Activated T-helper 17 cell treated with anti-CD3 and anti-CD28 coated beads, Interleukin-2, amount 50 U/mL, for 72 hours (primary cell): Measurements from ENCODE around the gene BBS4. TPM values are rescaled to one million over a fixed set of nuclear protein-coding genes. Genes with fewer than 3 reads are reported as not detected.

Experiments used
- ATAC-seq: fragments of 150-1000 bp; cut with Tn5 transposase; replicated peaks from 2 replicates; pipeline ENCODE4 v1.10.0; 2021; ENCODE audit warnings: mild to moderate bottlenecking, moderate library complexity
- H3K27ac Mint-ChIP-seq: one replicate; pipeline ENCODE4 v1.8.0; 2022; ENCODE audit warnings: mixed read lengths
- H3K27me3 Mint-ChIP-seq: one replicate; pipeline ENCODE4 v1.8.0; 2022; ENCODE audit warnings: mixed read lengths
- H3K36me3 Mint-ChIP-seq: one replicate; pipeline ENCODE4 v1.8.0; 2022; ENCODE audit warnings: low read depth, mild to moderate bottlenecking, mixed read lengths
- H3K4me1 Mint-ChIP-seq: one replicate; pipeline ENCODE4 v1.8.0; 2022; ENCODE audit warnings: mixed read lengths
- H3K4me3 Mint-ChIP-seq: one replicate; pipeline ENCODE4 v1.8.0; 2022; ENCODE audit warnings: mild to moderate bottlenecking, mixed read lengths
- H3K9me3 Mint-ChIP-seq: one replicate; pipeline ENCODE4 v1.8.0; 2022; ENCODE audit warnings: mixed read lengths
- total RNA-seq, 2 donors: library from RNA; stranded (reverse); gene quantifications; one replicate each; pipeline ENCODE4 v1.2.3, GENCODE V29; 2022

The BBS4 gene
- total RNA-seq, 2 donors from 2014 or later, result 13.5 to 17.0 TPM

DNA sequence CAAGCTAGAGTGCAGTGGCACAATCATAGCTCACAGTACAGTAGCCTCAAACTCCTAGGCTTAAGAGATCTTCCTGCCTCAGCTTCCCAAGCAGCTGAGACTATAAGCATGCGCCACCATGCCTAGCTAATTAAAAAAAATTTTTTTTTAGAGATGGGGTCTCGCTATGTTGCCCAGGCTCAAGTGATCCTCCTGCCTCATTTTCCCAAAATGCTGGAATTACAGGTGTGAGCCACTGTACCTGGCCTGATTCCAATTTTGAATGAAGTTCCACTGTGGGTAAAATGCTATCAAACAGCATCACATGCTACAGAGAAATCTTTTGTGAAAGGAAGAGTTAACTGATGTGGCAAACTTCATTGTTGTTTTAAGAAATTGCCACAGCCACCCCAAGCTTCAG lies 80.0 kb downstream of the BBS4 start:
- H3K27me3 Mint-ChIP-seq, result no peaks in the 10 kb centered on the region
- peaks cover 100% of the 10 kb centered on the region for H3K36me3 Mint-ChIP-seq
- H3K27ac Mint-ChIP-seq, result no peak overlapping the region
- no peaks in the 10 kb centered on the region for H3K9me3 Mint-ChIP-seq
- no peak for ATAC-seq
- peaks cover 13% of the 10 kb centered on the region for H3K4me1 Mint-ChIP-seq
- H3K4me3 Mint-ChIP-seq, result no peak overlapping the region

GRCh38 chr15:72766780-72767179 lies 80.8 kb downstream of the BBS4 start:
- H3K27me3 Mint-ChIP-seq, result no peaks in the 10 kb centered on the region
- no peaks in the 10 kb centered on the region for H3K9me3 Mint-ChIP-seq
- H3K4me1 Mint-ChIP-seq, result peaks cover 18% of the 10 kb centered on the region
- H3K36me3 Mint-ChIP-seq, result peaks cover 98% of the 10 kb centered on the region
- no peak overlapping the region for H3K27ac Mint-ChIP-seq
- H3K4me3 Mint-ChIP-seq, result no peak overlapping the region
- ATAC-seq, result no peak

DNA sequence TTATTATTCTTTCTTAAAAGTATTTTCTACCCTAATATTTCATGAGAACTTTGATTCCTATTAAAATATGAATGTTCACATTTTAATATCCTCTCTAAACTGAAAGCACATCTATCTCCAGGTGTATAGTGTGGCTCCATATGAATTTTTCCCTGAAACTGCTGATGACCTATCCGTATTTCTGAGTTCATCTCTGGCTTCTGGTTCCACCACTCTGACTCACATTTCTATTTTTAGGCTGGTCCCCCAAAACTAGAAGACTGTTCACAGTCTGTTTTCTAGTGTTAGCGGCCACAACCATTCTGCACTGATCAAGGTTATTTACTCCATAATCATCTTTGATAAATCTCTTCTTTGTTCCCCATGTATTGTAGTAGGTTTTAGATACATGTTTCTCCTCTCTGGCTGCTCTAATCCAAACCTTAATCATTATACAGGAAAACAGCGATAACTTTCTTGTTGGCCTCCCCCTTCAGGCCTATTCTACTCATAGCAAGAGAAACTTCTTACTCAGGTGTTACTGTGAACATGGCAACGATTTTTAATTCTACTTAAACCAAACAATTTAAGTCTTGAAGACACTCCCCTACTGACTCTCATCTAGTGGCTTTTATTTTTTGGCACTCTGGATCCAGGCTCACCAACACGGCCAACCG lies 84.8 kb downstream of the BBS4 start:
- no peaks in the 10 kb centered on the region for H3K9me3 Mint-ChIP-seq
- peak overlapping the region; percentile 73 for H3K27ac Mint-ChIP-seq
- H3K4me3 Mint-ChIP-seq, result peak overlapping the region; percentile 6
- ATAC-seq, result peak; percentile 92
- H3K36me3 Mint-ChIP-seq, result peaks cover 98% of the 10 kb centered on the region
- no peaks in the 10 kb centered on the region for H3K27me3 Mint-ChIP-seq
- peaks cover 33% of the 10 kb centered on the region for H3K4me1 Mint-ChIP-seq

- no peaks in the 10 kb centered on the region for H3K27me3 Mint-ChIP-seq
- no peak for ATAC-seq
- H3K4me1 Mint-ChIP-seq, result peaks cover 38% of the 10 kb centered on the region
- peak overlapping the region; percentile 73 for H3K27ac Mint-ChIP-seq
- H3K36me3 Mint-ChIP-seq, result peaks cover 98% of the 10 kb centered on the region
- peak overlapping the region; percentile 6 for H3K4me3 Mint-ChIP-seq
- no peaks in the 10 kb centered on the region for H3K9me3 Mint-ChIP-seq
Observed at GRCh38 chr15:72771329-72771725, 85.3 kb downstream of the BBS4 start.

GRCh38 chr15:72774696-72775383 lies 88.8 kb downstream of the BBS4 start:
- no peak for ATAC-seq
- Mint-ChIP-seq H3K4me1 (peaks cover 47% of the 10 kb centered on the region), H3K27me3 (no peaks in the 10 kb centered on the region), H3K9me3 (no peaks in the 10 kb centered on the region), H3K27ac (peak overlapping the region; percentile 53), H3K4me3 (peak overlapping the region; percentile 9), H3K36me3 (peaks cover 98% of the 10 kb centered on the region)

GRCh38 chr15:72778796-72779195 lies 92.8 kb downstream of the BBS4 start:
- H3K4me3 Mint-ChIP-seq, result no peak overlapping the region
- ATAC-seq, result no peak
- H3K9me3 Mint-ChIP-seq, result no peaks in the 10 kb centered on the region
- peaks cover 94% of the 10 kb centered on the region for H3K36me3 Mint-ChIP-seq
- H3K27me3 Mint-ChIP-seq, result no peaks in the 10 kb centered on the region
- H3K4me1 Mint-ChIP-seq, result peaks cover 43% of the 10 kb centered on the region
- H3K27ac Mint-ChIP-seq, result no peak overlapping the region

DNA sequence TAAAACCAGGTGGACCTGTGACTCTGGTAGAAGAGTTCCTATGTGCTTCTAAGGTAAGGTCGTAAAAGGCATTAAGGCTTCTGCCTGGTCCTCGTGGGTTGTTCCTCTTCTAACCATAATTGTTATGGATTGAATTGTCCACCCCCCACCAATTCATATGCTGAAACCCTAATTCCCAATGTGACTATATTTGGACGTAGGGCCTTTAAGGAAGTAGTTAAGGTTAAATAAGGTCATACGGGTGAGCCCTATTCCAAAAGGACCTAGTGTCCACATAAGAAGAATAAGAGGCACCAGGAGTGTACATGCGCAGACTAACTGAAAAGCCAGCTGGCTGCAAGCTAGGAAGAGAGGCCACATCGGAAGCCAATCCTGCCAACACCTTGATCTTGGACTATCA lies 95.6 kb downstream of the BBS4 start:
- Mint-ChIP-seq H3K36me3 (peaks cover 71% of the 10 kb centered on the region), H3K4me1 (peaks cover 41% of the 10 kb centered on the region), H3K27me3 (no peaks in the 10 kb centered on the region), H3K9me3 (no peaks in the 10 kb centered on the region), H3K27ac (peak overlapping the region; percentile 94), H3K4me3 (peak overlapping the region; percentile 82)
- no peak for ATAC-seq

DNA sequence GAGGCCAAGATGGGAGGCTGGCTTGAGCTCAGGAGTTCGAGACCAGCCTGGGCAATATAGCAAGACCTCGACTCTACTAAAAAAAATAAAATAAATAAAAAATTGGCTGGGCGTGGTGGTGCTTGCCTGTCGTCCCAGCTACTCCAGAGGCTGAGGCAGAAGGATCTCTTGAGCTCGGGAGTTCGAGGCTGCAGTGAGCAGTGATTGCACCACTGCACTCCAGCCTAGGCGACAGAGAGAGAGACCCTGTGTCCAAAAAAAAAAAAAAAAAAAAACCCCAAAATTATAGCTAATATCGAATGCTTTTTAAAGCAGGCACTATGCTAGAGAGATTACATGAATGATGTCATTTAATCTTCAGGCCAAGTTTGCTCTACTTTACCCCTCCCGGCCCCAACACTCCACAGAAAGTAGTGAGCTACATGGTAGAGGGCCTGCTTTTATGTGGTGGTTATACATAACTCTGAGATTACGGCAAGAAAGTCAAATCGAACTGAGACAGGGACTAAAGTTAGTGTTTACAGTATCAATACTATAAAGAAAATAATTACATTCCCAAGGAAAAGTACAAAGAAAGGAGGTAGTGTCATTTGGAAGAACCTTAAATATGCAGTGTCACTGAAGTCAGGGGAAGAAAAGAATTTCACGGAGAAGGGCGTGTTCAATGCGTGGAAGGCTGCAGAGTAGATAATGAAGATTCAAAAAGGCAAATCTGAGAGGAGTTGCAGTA lies 96.4 kb downstream of the BBS4 start:
- Mint-ChIP-seq H3K4me1 (peaks cover 48% of the 10 kb centered on the region), H3K4me3 (peak overlapping the region; percentile 82), H3K36me3 (peaks cover 63% of the 10 kb centered on the region), H3K9me3 (no peaks in the 10 kb centered on the region), H3K27ac (peak overlapping the region; percentile 94), H3K27me3 (no peaks in the 10 kb centered on the region)
- no peak for ATAC-seq

- Mint-ChIP-seq H3K4me1 (peaks cover 51% of the 10 kb centered on the region), H3K9me3 (no peaks in the 10 kb centered on the region), H3K27me3 (no peaks in the 10 kb centered on the region), H3K27ac (peak overlapping the region; percentile 94), H3K36me3 (peaks cover 56% of the 10 kb centered on the region), H3K4me3 (peak overlapping the region; percentile 82)
- ATAC-seq, result peak; percentile 27
Observed at GRCh38 chr15:72783004-72783639, 97.1 kb downstream of the BBS4 start.

DNA sequence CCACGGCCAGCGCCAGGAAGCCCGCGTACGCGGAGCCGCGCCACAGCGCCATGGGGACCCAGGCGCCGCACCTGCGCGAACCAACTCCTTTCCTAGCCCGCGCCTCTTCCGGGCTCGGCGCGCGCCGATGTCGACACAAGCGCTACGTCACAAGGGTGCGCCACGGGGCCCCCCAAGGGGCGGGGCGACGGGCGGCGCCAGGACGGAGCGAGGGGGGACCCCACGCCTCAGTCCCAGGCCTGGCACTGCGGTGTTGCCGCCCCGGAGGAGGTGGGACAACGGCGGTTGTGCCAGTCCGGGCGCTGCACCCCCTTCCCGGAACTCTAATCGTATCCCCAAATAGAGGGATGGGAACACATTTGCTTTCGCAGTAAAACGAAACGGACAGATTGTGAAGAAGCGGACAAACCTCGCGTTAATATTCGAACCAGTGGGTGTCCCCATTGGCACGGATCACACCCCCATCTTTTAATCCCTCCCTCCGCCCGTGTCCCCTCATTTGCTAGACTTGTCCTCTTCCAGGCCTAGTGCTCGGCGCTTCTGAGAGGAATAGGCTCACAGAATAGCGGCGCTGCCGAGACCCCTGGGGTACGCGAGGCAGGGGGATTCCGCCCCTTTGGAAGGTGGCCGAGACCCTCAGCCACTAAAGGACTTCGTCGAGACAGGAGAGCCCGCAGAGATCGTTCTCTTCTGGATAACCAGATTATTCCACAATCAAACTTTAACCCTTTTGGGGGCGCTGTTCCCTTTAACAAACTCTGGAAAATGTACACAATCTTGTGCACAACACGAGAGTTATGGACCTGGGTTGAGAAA lies 97.8 kb downstream of the BBS4 start, which contains the start of gene ADPGK:
Gene ADPGK (minus strand): TSS at position 119 of the 816 bp plus-strand sequence. CDS start 67 bp downstream, at position 52.
- peak; percentile 70 for ATAC-seq
- no peaks in the 10 kb centered on the region for H3K9me3 Mint-ChIP-seq
- H3K4me3 Mint-ChIP-seq, result peak within 1 kb of the TSS; percentile 82
- H3K27ac Mint-ChIP-seq, result peak within 1 kb of the TSS; percentile 94
- no peaks in the 10 kb centered on the region for H3K27me3 Mint-ChIP-seq
- H3K4me1 Mint-ChIP-seq, result peaks cover 44% of the 10 kb centered on the region
- H3K36me3 Mint-ChIP-seq, result peaks cover 49% of the 10 kb centered on the region

- H3K9me3 Mint-ChIP-seq, result no peaks in the 10 kb centered on the region
- no peaks in the 10 kb centered on the region for H3K27me3 Mint-ChIP-seq
- peaks cover 41% of the 10 kb centered on the region for H3K4me1 Mint-ChIP-seq
- peak overlapping the region; percentile 82 for H3K4me3 Mint-ChIP-seq
- H3K36me3 Mint-ChIP-seq, result peaks cover 43% of the 10 kb centered on the region
- peak overlapping the region; percentile 93 for H3K27ac Mint-ChIP-seq
- peak; percentile 39 for ATAC-seq
Observed at GRCh38 chr15:72784456-72784876, 98.5 kb downstream of the BBS4 start.

- peak; percentile 62 for ATAC-seq
- H3K27ac Mint-ChIP-seq, result peak overlapping the region; percentile 93
- peaks cover 33% of the 10 kb centered on the region for H3K4me1 Mint-ChIP-seq
- H3K9me3 Mint-ChIP-seq, result no peaks in the 10 kb centered on the region
- peaks cover 33% of the 10 kb centered on the region for H3K36me3 Mint-ChIP-seq
- no peaks in the 10 kb centered on the region for H3K27me3 Mint-ChIP-seq
- H3K4me3 Mint-ChIP-seq, result peak overlapping the region; percentile 82
Observed at GRCh38 chr15:72785432-72785831, 99.4 kb downstream of the BBS4 start.

GRCh38 chr15:72785841-72786240 lies 99.8 kb downstream of the BBS4 start:
- no peak for ATAC-seq
- no peaks in the 10 kb centered on the region for H3K9me3 Mint-ChIP-seq
- peak overlapping the region; percentile 82 for H3K4me3 Mint-ChIP-seq
- peaks cover 29% of the 10 kb centered on the region for H3K36me3 Mint-ChIP-seq
- H3K27me3 Mint-ChIP-seq, result no peaks in the 10 kb centered on the region
- H3K4me1 Mint-ChIP-seq, result peaks cover 34% of the 10 kb centered on the region
- peak overlapping the region; percentile 93 for H3K27ac Mint-ChIP-seq
